PC-9 (cell line): ENCODE data around the gene FIZ1. TPM values are rescaled to one million over a fixed set of nuclear protein-coding genes. Genes with fewer than 3 reads are reported as not detected.
A peak's percentile ranks its signal among the peaks of the same experiment; 100 is the strongest.

Source experiments
- Bru-seq: library from RNA; stranded (reverse); fragments of 400-500 nt; gene quantifications from one replicate; lab custom pipeline; 2021; lab: Mats Ljungman, UMichigan
- BruChase-seq, 2 experiments: library from RNA; stranded (reverse); fragments of 400-500 nt; gene quantifications; one replicate each; lab custom pipeline; 2021; lab: Mats Ljungman, UMichigan
- BruUV-seq: library from RNA; stranded (reverse); fragments of 400-500 nt; replicated peaks from 2 replicates; lab custom pipeline; 2021; lab: Mats Ljungman, UMichigan
- CTCF ChIA-PET: fragments of 300-600 bp; sonication (Branson Sonifier 250); formaldehyde crosslinking; loops from one replicate; lab custom pipeline; 2022; ENCODE audit warnings: antibody characterized with exemption; lab: Charles Lee
- POLR2A ChIA-PET: fragments of 300-600 bp; sonication (Branson Sonifier 250); formaldehyde crosslinking; loops from one replicate; lab custom pipeline; 2022; ENCODE audit warnings: antibody characterized with exemption; ENCODE audit not compliant: unreplicated experiment; lab: Charles Lee
- DNase-seq, 2 experiments: peaks; one replicate each; pipeline versions ENCODE4 v3.0.0 to v3.0.0-alpha.2; 2015 to 2022; ENCODE audit warnings: mixed read lengths in 1 of 2
- H2AFZ ChIP-seq: fragments of 200-600 bp; sonication (generic); 2 replicates; pipeline ENCODE4 v1.8.1; 2017; ENCODE audit warnings: antibody characterized with exemption
- H3F3A ChIP-seq: fragments of 200-600 bp; sonication (generic); 2 replicates; pipeline ENCODE4 v1.8.1; 2017; ENCODE audit warnings: antibody characterized with exemption, mild to moderate bottlenecking, low read depth; ENCODE audit not compliant: insufficient read depth
- H3K27ac ChIP-seq: fragments of 200-600 bp; sonication (generic); 2 replicates; pipeline ENCODE4 v1.6.1; 2016; ENCODE audit warnings: mixed run types
- H3K27me3 ChIP-seq: fragments of 200-600 bp; sonication (generic); 2 replicates; pipeline ENCODE4 v1.6.1; 2016; ENCODE audit warnings: low read depth, mixed run types; ENCODE audit not compliant: insufficient read depth
- H3K36me3 ChIP-seq: fragments of 200-600 bp; sonication (generic); 2 replicates; pipeline ENCODE4 v1.6.1; 2016; ENCODE audit warnings: low read depth, mixed run types
- H3K4me1 ChIP-seq: fragments of 200-600 bp; sonication (generic); replicated peaks from 2 replicates; pipeline ENCODE4 v1.6.1; 2016; ENCODE audit warnings: mixed run types; ENCODE audit not compliant: insufficient read depth
- H3K4me2 ChIP-seq: fragments of 200-600 bp; sonication (generic); 2 replicates; pipeline ENCODE4 v1.6.1; 2017; ENCODE audit warnings: mixed run types
- H3K4me3 ChIP-seq: fragments of 200-600 bp; sonication (generic); 2 replicates; pipeline ENCODE4 v1.6.1; 2016; ENCODE audit warnings: mixed run types
- H3K79me2 ChIP-seq: fragments of 200-600 bp; sonication (generic); 2 replicates; pipeline ENCODE4 v1.6.1; 2017; ENCODE audit warnings: low read depth, mixed run types
- H3K9me2 ChIP-seq: fragments of 200-600 bp; sonication (generic); 2 replicates; pipeline ENCODE4 v1.8.1; 2017; ENCODE audit warnings: mild to moderate bottlenecking; ENCODE audit not compliant: insufficient read depth
- H3K9me3 ChIP-seq: fragments of 200-600 bp; sonication (generic); 2 replicates; pipeline ENCODE4 v1.8.1; 2016; ENCODE audit warnings: low read depth; ENCODE audit not compliant: insufficient read depth
- H4K20me1 ChIP-seq: fragments of 200-600 bp; sonication (generic); 2 replicates; pipeline ENCODE4 v1.8.1; 2017; ENCODE audit not compliant: insufficient read depth
- EZH2 ChIP-seq: fragments of 200-600 bp; sonication (generic); IDR thresholded peaks from 2 replicates; pipeline ENCODE4 v1.8.0; 2017; ENCODE audit warnings: antibody characterized with exemption, low read depth
- intact Hi-C: fragments of 100-400 bp; cut with micrococcal nuclease; formaldehyde crosslinking; loops from one replicate; pipeline ENCODE4 v1.10.0; 2022; ENCODE audit not compliant: unreplicated experiment
- long read RNA-seq: library from polyadenylated mRNA; stranded (forward); transcript quantifications from one replicate; pipeline ENCODE4 v2.0.0, GENCODE V29; 2022
- total RNA-seq: library from RNA; stranded (reverse); gene quantifications from 2 replicates; pipeline ENCODE4 v1.2.3, GENCODE V29; 2021
- TF ChIP-seq, protein P1 (sequence below): fragments of 200-600 bp; sonication (generic); conservative IDR thresholded peaks from 2 replicates; pipeline ENCODE4 v1.6.1; 2017; ENCODE audit warnings: mixed run types, antibody characterized with exemption, mild to moderate bottlenecking, moderate library complexity

Gene FIZ1, protein sequence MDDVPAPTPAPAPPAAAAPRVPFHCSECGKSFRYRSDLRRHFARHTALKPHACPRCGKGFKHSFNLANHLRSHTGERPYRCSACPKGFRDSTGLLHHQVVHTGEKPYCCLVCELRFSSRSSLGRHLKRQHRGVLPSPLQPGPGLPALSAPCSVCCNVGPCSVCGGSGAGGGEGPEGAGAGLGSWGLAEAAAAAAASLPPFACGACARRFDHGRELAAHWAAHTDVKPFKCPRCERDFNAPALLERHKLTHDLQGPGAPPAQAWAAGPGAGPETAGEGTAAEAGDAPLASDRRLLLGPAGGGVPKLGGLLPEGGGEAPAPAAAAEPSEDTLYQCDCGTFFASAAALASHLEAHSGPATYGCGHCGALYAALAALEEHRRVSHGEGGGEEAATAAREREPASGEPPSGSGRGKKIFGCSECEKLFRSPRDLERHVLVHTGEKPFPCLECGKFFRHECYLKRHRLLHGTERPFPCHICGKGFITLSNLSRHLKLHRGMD
- total RNA-seq (25.2 and 25.4 TPM in 2 replicates), Bru-seq, nascent RNA (percentile 72 among the genes with signal in this experiment), BruChase-seq, experiment 1, labeled RNA remaining after a 2-hour chase (percentile 77 among the genes with signal in this experiment), BruChase-seq, experiment 2, labeled RNA remaining after a 6-hour chase (percentile 82 among the genes with signal in this experiment)
- long read RNA-seq, full-length matches to known transcripts: 14 of 22 reads
- long read RNA-seq, partial matches to known transcripts: 5 of 22 reads
- long read RNA-seq, other reads (novel, unspliced or antisense): 3 of 22 reads

DNA sequence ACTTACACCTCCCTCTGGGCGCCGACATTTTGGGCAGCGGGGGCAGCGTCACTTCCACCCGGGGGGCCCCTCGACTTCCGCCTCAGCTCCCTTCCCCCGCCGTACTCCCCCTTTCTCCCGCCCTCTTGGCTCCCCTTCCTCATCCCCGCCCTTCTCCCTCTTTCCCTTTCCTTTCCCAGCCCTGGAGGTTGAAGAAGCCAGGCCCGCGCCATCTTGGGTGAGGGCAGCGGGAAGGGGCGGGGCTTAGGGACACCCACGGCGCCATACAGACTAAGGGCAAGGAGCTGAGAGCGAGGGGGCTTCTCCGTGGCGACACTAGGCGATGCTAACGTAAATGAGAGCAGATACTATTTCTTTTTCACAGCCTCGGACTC is at the start of gene FIZ1:
TSS of gene FIZ1 (minus strand) at position 50 of the 374 bp plus-strand sequence. CDS start 1,652 bp downstream, outside the sequence.
- Histone ChIP-seq H3K9me2 (no peaks in the 10 kb centered on the region), H3K27me3 (no peaks in the 10 kb centered on the region), H4K20me1 (no peaks in the 10 kb centered on the region), H3K4me2 (peak within 1 kb of the TSS; percentile 97), H3K4me3 (peak within 1 kb of the TSS; percentile 91), H3K27ac (peak within 1 kb of the TSS; percentile 94), H3K9me3 (no peaks in the 10 kb centered on the region), H3K36me3 (peaks cover 4% of the 10 kb centered on the region; the same call in 1 of the 2 replicates), H2AFZ (peak within 1 kb of the TSS; percentile 83), H3K79me2 (peaks cover 18% of the 10 kb centered on the region), H3F3A (peaks cover 40% of the 10 kb centered on the region), H3K4me1 (peaks cover 20% of the 10 kb centered on the region)
- CTCF ChIA-PET: interaction anchor here (0.6 to 1.2 kb wide), 5 partner anchors 53 to 710 kb away, joined by 3 to 5 read pairs (median 4); no protein-coding TSS in a partner anchor
- intact Hi-C loops: loop anchor here (1.0 to 5.0 kb wide), 4 partner anchors 12 to 432 kb away; partner anchors contain the start of gene DNAAF3
- POLR2A ChIA-PET: interaction anchor here (0.5 to 1.6 kb wide), 14 partner anchors 13 to 1410 kb away, joined by 3 to 44 read pairs (median 6); partner anchors contain the start of genes MBOAT7, PPP1R12C, U2AF2 and ZNF579
- DNase-seq: peak; percentile 93 to 98
- TF ChIP-seq, protein P1, sequence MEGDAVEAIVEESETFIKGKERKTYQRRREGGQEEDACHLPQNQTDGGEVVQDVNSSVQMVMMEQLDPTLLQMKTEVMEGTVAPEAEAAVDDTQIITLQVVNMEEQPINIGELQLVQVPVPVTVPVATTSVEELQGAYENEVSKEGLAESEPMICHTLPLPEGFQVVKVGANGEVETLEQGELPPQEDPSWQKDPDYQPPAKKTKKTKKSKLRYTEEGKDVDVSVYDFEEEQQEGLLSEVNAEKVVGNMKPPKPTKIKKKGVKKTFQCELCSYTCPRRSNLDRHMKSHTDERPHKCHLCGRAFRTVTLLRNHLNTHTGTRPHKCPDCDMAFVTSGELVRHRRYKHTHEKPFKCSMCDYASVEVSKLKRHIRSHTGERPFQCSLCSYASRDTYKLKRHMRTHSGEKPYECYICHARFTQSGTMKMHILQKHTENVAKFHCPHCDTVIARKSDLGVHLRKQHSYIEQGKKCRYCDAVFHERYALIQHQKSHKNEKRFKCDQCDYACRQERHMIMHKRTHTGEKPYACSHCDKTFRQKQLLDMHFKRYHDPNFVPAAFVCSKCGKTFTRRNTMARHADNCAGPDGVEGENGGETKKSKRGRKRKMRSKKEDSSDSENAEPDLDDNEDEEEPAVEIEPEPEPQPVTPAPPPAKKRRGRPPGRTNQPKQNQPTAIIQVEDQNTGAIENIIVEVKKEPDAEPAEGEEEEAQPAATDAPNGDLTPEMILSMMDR: 0 out of 2 replicates have a peak, but pooled peaks have one; percentile 16
- no peak for TF ChIP-seq EZH2
- no TSS peak for BruUV-seq

DNA sequence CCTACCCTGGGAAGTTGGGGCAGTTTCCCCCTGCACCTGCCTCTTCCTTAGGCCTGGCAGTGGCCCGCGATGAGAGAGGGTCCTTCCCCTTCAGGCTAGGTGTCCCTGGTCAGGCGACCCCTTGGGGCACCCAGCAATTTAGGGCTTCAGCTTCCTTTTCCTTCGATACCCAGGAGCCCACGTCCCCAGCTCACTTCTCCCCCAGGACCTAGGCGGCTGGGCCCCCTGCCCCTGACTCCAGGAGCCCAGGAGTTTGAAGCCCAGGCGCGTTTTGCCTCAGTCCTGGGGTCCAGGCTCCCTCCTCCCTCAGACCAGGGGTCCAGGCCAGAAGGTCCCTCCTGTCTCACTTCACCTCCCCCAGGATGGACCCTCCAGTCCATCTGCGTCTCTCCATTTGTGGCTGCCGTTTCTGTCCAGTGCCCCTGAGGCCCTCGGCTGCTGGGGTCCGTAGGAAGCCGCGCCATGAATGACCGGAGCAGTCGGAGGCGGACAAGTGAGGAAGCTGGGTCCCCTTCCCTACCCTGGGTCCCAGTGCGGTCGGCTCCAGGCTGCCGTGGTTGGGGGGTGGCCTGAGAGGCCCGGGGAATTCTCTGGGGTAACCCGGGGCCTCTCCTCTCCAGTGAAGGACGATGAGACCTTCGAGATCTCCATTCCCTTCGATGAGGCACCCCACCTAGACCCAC is 49.4 kb upstream of the FIZ1 start:
- intact Hi-C loops: no loop called here
- no peak overlapping the region for H3K27ac ChIP-seq
- no peak overlapping the region for H2AFZ ChIP-seq

More for the DNA sequence above, 49.4 kb upstream of the FIZ1 start:
- no peaks in the 10 kb centered on the region for H3K27me3 ChIP-seq
- H3K79me2 ChIP-seq: peaks cover 31% of the 10 kb centered on the region
- H3K9me3 ChIP-seq: no peaks in the 10 kb centered on the region
- ChIA-PET POLR2A (no interaction called here), CTCF (no interaction called here)
- peak in 1 of 2 experiments; percentile 4 for DNase-seq
- no peaks in the 10 kb centered on the region for H3K9me2 ChIP-seq
- peaks cover 8% of the 10 kb centered on the region; the same call in 1 of the 2 replicates for H4K20me1 ChIP-seq
- peaks cover 24% of the 10 kb centered on the region; the same call in 1 of the 2 replicates for H3F3A ChIP-seq
- no peak overlapping the region for H3K4me3 ChIP-seq
- H3K36me3 ChIP-seq: peaks cover 6% of the 10 kb centered on the region
- no TSS peak for BruUV-seq
- H3K4me2 ChIP-seq: no peak overlapping the region
- TF ChIP-seq, protein P1: no peak
- TF ChIP-seq EZH2: no peak
- peaks cover 13% of the 10 kb centered on the region for H3K4me1 ChIP-seq
